ENCODE results near the gene AKAP8. TPM values are rescaled to one million over a fixed set of nuclear protein-coding genes. Genes with fewer than 3 reads are reported as not detected.

Gene AKAP8
- total RNA-seq, 4 donors from 2014 or later = 21.4 to 34.2 (median 28.0) TPM

GRCh38 chr19:15425321-15425950, 45.8 kb upstream of the AKAP8 start:
- Histone ChIP-seq H3K36me3 (peaks cover 0 to 90% of the 10 kb centered on the region in 2 donors), H3K4me3 (no peak overlapping the region), H3K9me3 (peaks cover 0 to 8% (median 0%) of the 10 kb centered on the region in 3 donors), H3K27me3 (no peaks in the 10 kb centered on the region), H3K4me1 (peaks cover 0 to 25% (median 7%) of the 10 kb centered on the region in 3 donors), H3K27ac (no peak overlapping the region)
- no peak for ATAC-seq
- WGBS, 2 donors (ENCODE audit: low coverage in 1 of 2) = 100% methylated on average over 2 of the region's 36 CpGs
- TF ChIP-seq POLR2A (IDR thresholded peaks at IDR 0.05) (no peak), EP300 (IDR thresholded peaks at IDR 0.05) (no peak), CTCF (IDR thresholded peaks at IDR 0.05) (no peak)

- 100% methylated on average over 4 of the region's 38 CpGs; no CpG with 5 or more reads in 1 of the 2 donors for WGBS, 2 donors (ENCODE audit: low coverage in 1 of 2)
These were observed 45.2 kb upstream of the AKAP8 start for GRCh38 chr19:15424692-15425272.

GRCh38 chr19:15424121-15424520, 44.5 kb upstream of the AKAP8 start:
- no CpG with 5 or more reads among the region's 13 CpGs for WGBS, 2 donors (ENCODE audit: low coverage in 1 of 2)
- TF ChIP-seq POLR2A (IDR thresholded peaks at IDR 0.05) (no peak), EP300 (IDR thresholded peaks at IDR 0.05) (no peak), POLR2AphosphoS5 (IDR thresholded peaks at IDR 0.05) (no peak), CTCF (IDR thresholded peaks at IDR 0.05) (no peak)
- Histone ChIP-seq H3K4me1 (peaks cover 0 to 23% (median 3%) of the 10 kb centered on the region in 3 donors), H3K27me3 (no peaks in the 10 kb centered on the region), H3K27ac (no peak overlapping the region), H3K36me3 (peaks cover 0 to 78% of the 10 kb centered on the region in 2 donors), H3K9me3 (peaks cover 0 to 8% (median 0%) of the 10 kb centered on the region in 3 donors), H3K4me3 (no peak overlapping the region)
- ATAC-seq = no peak

More at GRCh38 chr19:15424692-15425272, 45.2 kb upstream of the AKAP8 start:
- TF ChIP-seq EP300 (IDR thresholded peaks at IDR 0.05) (no peak), POLR2AphosphoS5 (IDR thresholded peaks at IDR 0.05) (no peak), POLR2A (IDR thresholded peaks at IDR 0.05) (no peak), CTCF (IDR thresholded peaks at IDR 0.05) (no peak)
- peaks cover 0 to 8% (median 0%) of the 10 kb centered on the region in 3 donors for H3K9me3 ChIP-seq
- H3K27me3 ChIP-seq = no peaks in the 10 kb centered on the region
- H3K4me1 ChIP-seq = peaks cover 0 to 23% (median under 1%) of the 10 kb centered on the region in 3 donors
- H3K27ac ChIP-seq = no peak overlapping the region
- H3K36me3 ChIP-seq = peaks cover 0 to 85% of the 10 kb centered on the region in 2 donors
- no peak overlapping the region for H3K4me3 ChIP-seq
- ATAC-seq = no peak

GRCh38 chr19:15423130-15423529, 43.5 kb upstream of the AKAP8 start:
- TF ChIP-seq EP300 (IDR thresholded peaks at IDR 0.05) (no peak), POLR2A (IDR thresholded peaks at IDR 0.05) (no peak), CTCF (IDR thresholded peaks at IDR 0.05) (no peak), POLR2AphosphoS5 (IDR thresholded peaks at IDR 0.05) (no peak)
- peaks cover 0 to 15% (median 3%) of the 10 kb centered on the region in 3 donors for H3K4me1 ChIP-seq
- no peak overlapping the region for H3K4me3 ChIP-seq
- no peak for ATAC-seq
- H3K27me3 ChIP-seq = no peaks in the 10 kb centered on the region
- H3K36me3 ChIP-seq = peaks cover 0 to 68% of the 10 kb centered on the region in 2 donors
- WGBS, 2 donors (ENCODE audit: low coverage in 1 of 2) = no CpG with 5 or more reads among the region's 6 CpGs
- H3K27ac ChIP-seq = no peak overlapping the region
- peaks cover 0 to 8% (median 0%) of the 10 kb centered on the region in 3 donors for H3K9me3 ChIP-seq
